Vagina (tissue), 2 donors: ENCODE data around the gene TSPEAR.
"Not testable (repeated sequence)": the region's sequence is repeated elsewhere in the genome, so short reads cannot be mapped to it uniquely, and the experiment has no call there.

ENCODE experiments used
- POLR2A ChIP-seq, 2 donors: fragments of 450-650 bp; IDR thresholded peaks; one replicate each; pipeline ENCODE4 v1.6.1; 2017; ENCODE audit warnings: antibody characterized with exemption in 2 of 2, mild to moderate bottlenecking in 2 of 2, moderate library complexity in 2 of 2
- TF ChIP-seq, protein P1 (sequence below), 3 experiments: fragments of 450-650 bp in 2 of 3; fragments of 200-600 bp in 1 of 3; sonication (generic) in 1 of 3; IDR thresholded peaks; one replicate each; pipeline ENCODE4 v1.5.1; 2017 to 2019; ENCODE audit warnings: antibody characterized with exemption in 3 of 3, mild to moderate bottlenecking in 2 of 3, moderate library complexity in 2 of 3

DNA sequence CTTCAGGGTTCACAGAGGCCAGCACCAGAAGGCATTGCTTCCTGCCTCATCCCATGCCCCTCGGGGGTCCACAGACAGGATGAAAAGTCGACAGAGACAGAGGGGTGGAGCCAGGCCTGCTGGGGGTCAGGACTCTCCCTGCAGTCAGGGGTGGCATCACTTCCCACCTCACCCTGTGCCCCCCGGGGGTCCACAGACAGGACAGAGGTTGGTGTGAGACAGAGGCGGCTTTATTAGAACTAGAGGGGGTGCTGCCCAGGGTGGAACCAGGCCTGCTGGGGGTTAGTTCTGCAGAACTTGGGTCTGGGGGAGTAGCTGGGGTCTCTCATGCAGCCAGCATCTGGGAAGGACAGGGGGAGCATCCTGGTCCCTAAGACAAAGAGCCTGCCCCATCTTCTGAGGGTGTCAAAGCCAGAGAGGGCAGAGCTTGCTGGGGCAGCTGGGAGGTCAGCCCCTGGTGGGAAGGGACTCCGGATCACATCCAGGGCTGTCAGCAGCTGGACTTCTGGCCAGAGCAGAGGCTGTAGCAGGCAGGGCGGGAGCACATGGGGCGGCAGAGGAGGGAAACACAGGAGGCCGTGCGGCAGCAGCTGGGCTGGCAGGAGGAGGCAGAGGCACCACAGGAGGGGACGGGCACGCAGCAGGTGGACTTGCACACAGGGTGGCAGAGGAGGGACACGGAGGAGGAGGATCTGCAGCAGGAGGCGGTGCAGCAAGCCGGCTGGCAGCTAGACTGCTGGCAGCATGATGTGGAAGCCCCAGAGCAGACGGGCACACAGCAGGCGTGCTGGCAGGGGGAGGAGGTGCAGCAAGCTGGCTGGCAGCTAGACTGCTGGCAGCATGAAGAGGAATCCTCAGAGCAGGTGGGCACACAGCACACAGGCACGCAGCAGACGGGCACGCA is 120.2 kb downstream of the TSPEAR start:
- TF ChIP-seq POLR2A (IDR thresholded peaks at IDR 0.05), result not testable (repeated sequence)
- TF ChIP-seq, protein P1, sequence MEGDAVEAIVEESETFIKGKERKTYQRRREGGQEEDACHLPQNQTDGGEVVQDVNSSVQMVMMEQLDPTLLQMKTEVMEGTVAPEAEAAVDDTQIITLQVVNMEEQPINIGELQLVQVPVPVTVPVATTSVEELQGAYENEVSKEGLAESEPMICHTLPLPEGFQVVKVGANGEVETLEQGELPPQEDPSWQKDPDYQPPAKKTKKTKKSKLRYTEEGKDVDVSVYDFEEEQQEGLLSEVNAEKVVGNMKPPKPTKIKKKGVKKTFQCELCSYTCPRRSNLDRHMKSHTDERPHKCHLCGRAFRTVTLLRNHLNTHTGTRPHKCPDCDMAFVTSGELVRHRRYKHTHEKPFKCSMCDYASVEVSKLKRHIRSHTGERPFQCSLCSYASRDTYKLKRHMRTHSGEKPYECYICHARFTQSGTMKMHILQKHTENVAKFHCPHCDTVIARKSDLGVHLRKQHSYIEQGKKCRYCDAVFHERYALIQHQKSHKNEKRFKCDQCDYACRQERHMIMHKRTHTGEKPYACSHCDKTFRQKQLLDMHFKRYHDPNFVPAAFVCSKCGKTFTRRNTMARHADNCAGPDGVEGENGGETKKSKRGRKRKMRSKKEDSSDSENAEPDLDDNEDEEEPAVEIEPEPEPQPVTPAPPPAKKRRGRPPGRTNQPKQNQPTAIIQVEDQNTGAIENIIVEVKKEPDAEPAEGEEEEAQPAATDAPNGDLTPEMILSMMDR (IDR thresholded peaks at IDR 0.05), result not testable (repeated sequence)
